CD4-positive, alpha-beta T cell (primary cell): ENCODE results near the gene TSC22D1. TPM values are rescaled to one million over a fixed set of nuclear protein-coding genes. Genes with fewer than 3 reads are reported as not detected.

Experiments
- ATAC-seq: fragments of 200-7000 bp; cut with Tn5 transposase; one replicate; pipeline ENCODE4 v1.10.0; 2022; ENCODE audit warnings: mild to moderate bottlenecking; ENCODE audit not compliant: poor library complexity
- CTCF ChIA-PET: fragments of 350-600 bp; sonication (Branson Sonifier 250); formaldehyde crosslinking; loops from one replicate; lab custom pipeline; 2021; ENCODE audit warnings: antibody characterized with exemption, inconsistent platforms; lab: Charles Lee
- POLR2A ChIA-PET: fragments of 350-600 bp; sonication (Branson Sonifier 250); formaldehyde crosslinking; loops from one replicate; lab custom pipeline; 2021; ENCODE audit warnings: antibody characterized with exemption, inconsistent platforms; lab: Charles Lee
- DNase-seq, 14 experiments: peaks; one replicate each; pipeline ENCODE4 v3.0.0-alpha.2; 2013 to 2020; ENCODE audit warnings: mixed read lengths in 2 of 14
- H3K27ac ChIP-seq, 2 donors: one replicate each; pipeline versions ENCODE4 v1.5.1 to v1.7.0; 2013; ENCODE audit warnings: low read length in 2 of 2, low read depth in 1 of 2, mild to moderate bottlenecking in 1 of 2
- H3K27me3 ChIP-seq, 2 experiments: 1 replicate in 1 of 2; 2 replicates in 1 of 2; pipeline versions ENCODE4 v1.6.1 to v1.7.0; 2013; ENCODE audit warnings: low read length in 2 of 2, control low read depth in 1 of 2, mild to moderate bottlenecking in 1 of 2, moderate library complexity in 1 of 2; ENCODE audit not compliant: insufficient read depth in 2 of 2, control insufficient read depth in 1 of 2
- H3K36me3 ChIP-seq: one replicate; pipeline ENCODE4 v1.6.1; 2013; ENCODE audit warnings: low read length, control low read depth; ENCODE audit not compliant: insufficient read depth
- H3K4me1 ChIP-seq: one replicate; pipeline ENCODE4 v1.6.1; 2013; ENCODE audit warnings: low read length, control low read depth; ENCODE audit not compliant: insufficient read depth
- H3K4me3 ChIP-seq: one replicate; pipeline ENCODE4 v1.5.1; 2013; ENCODE audit warnings: mild to moderate bottlenecking, low read length, moderate library complexity
- H3K9me3 ChIP-seq, 2 experiments: 1 replicate in 1 of 2; 2 replicates in 1 of 2; pipeline versions ENCODE4 v1.6.1 to v1.7.0; 2013; ENCODE audit warnings: low read length in 2 of 2, mild to moderate bottlenecking in 2 of 2, control low read depth in 1 of 2, moderate library complexity in 1 of 2; ENCODE audit not compliant: control insufficient read depth in 1 of 2, insufficient read depth in 1 of 2
- H3K27ac Mint-ChIP-seq: one replicate; pipeline ENCODE4 v1.8.0; 2020; ENCODE audit warnings: mixed read lengths
- H3K27me3 Mint-ChIP-seq: one replicate; pipeline ENCODE4 v1.8.0; 2021; ENCODE audit warnings: mixed read lengths
- H3K36me3 Mint-ChIP-seq: one replicate; pipeline ENCODE4 v1.8.0; 2021; ENCODE audit warnings: low read depth, mixed read lengths
- H3K4me1 Mint-ChIP-seq: one replicate; pipeline ENCODE4 v1.8.0; 2021; ENCODE audit warnings: low read depth, mixed read lengths
- H3K4me3 Mint-ChIP-seq: one replicate; pipeline ENCODE4 v1.8.0; 2020; ENCODE audit warnings: mild to moderate bottlenecking, mixed read lengths
- H3K9me3 Mint-ChIP-seq: one replicate; pipeline ENCODE4 v1.8.0; 2020; ENCODE audit warnings: mixed read lengths
- CTCF ChIP-seq: fragments of 200-600 bp; IDR thresholded peaks from one replicate; pipeline ENCODE4 v1.8.0; 2022; ENCODE audit warnings: antibody characterized with exemption, mild to moderate bottlenecking
- intact Hi-C, 2 experiments: fragments of 100-400 bp; cut with DNase I in 1 of 2; cut with micrococcal nuclease in 1 of 2; formaldehyde crosslinking; loops; one replicate each; pipeline versions ENCODE4 v1.15.1 to v1.9.0; 2023 to 2025; cut with DNase I, micrococcal nuclease
- total RNA-seq, 174 experiments: library from RNA in 2 of 174; stranded (reverse) in 2 of 174; gene quantifications; one replicate each; pipeline ENCODE4 v1.2.3 and lab custom pipeline; 2021 to 2026

Gene TSC22D1
- total RNA-seq, 2 experiments from 2014 or later, result 24.0 to 26.5 TPM

DNA sequence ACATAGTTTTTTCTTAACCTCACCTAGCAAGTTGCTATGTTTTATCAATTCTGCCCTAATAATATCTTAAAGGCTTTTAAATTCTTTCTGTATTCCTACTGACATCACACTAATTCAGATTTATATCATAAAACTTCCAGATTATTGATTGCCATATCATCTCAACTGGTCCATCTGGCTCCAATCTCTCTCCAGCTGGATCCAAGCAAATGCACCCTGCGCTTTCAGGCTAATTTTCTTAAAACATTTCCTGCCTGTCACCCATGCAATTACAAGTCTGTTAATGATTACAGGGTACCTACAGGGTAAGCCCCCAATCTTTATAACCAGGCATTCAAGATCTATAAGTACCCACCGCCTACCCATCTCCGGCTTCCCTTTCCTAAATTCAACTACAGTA is 107.3 kb downstream of the TSC22D1 start:
- no peaks in the 10 kb centered on the region for H3K36me3 ChIP-seq
- Mint-ChIP-seq H3K9me3 (no peaks in the 10 kb centered on the region), H3K4me3 (no peak overlapping the region), H3K27ac (no peak overlapping the region), H3K27me3 (no peaks in the 10 kb centered on the region), H3K36me3 (no peaks in the 10 kb centered on the region), H3K4me1 (no peaks in the 10 kb centered on the region)
- no peak for TF ChIP-seq CTCF
- ATAC-seq, result no peak
- no peak overlapping the region for H3K27ac ChIP-seq
- CTCF ChIA-PET, result interaction anchor here (1.5 kb wide), 1 partner anchor 13 kb away, joined by 3 read pairs; no protein-coding TSS in a partner anchor
- no peaks in the 10 kb centered on the region for H3K27me3 ChIP-seq
- intact Hi-C loops, result no loop called here
- no peaks in the 10 kb centered on the region for H3K9me3 ChIP-seq
- H3K4me3 ChIP-seq, result no peak overlapping the region
- no peak for DNase-seq
- POLR2A ChIA-PET, result no interaction called here
- H3K4me1 ChIP-seq, result no peaks in the 10 kb centered on the region

GRCh38 chr13:44465318-44465717 is 110.8 kb downstream of the TSC22D1 start:
- ChIA-PET CTCF (no interaction called here), POLR2A (no interaction called here)
- no peak overlapping the region for H3K4me3 Mint-ChIP-seq
- Histone ChIP-seq H3K4me1 (no peaks in the 10 kb centered on the region), H3K27ac (no peak overlapping the region), H3K36me3 (no peaks in the 10 kb centered on the region), H3K9me3 (no peaks in the 10 kb centered on the region), H3K4me3 (no peak overlapping the region), H3K27me3 (no peaks in the 10 kb centered on the region)
- no peaks in the 10 kb centered on the region for H3K9me3 Mint-ChIP-seq
- no peaks in the 10 kb centered on the region for H3K27me3 Mint-ChIP-seq
- H3K36me3 Mint-ChIP-seq, result no peaks in the 10 kb centered on the region
- DNase-seq, result no peak
- no peak for TF ChIP-seq CTCF
- intact Hi-C loops, result no loop called here
- no peak overlapping the region for H3K27ac Mint-ChIP-seq
- no peaks in the 10 kb centered on the region for H3K4me1 Mint-ChIP-seq
- no peak for ATAC-seq

- ATAC-seq (no peak), DNase-seq (no peak)
- H3K27ac Mint-ChIP-seq, result no peak overlapping the region
- TF ChIP-seq CTCF, result no peak
- no peaks in the 10 kb centered on the region for H3K9me3 Mint-ChIP-seq
- POLR2A ChIA-PET, result no interaction called here
- H3K27ac ChIP-seq, result no peak overlapping the region
- H3K9me3 ChIP-seq, result peaks cover 0 to 4% of the 10 kb centered on the region in 2 experiments
- no peaks in the 10 kb centered on the region for H3K27me3 Mint-ChIP-seq
- intact Hi-C loops, result no loop called here
- no peak overlapping the region for H3K4me3 ChIP-seq
- CTCF ChIA-PET, result no interaction called here
- H3K4me1 Mint-ChIP-seq, result no peaks in the 10 kb centered on the region
- H3K36me3 ChIP-seq, result no peaks in the 10 kb centered on the region
- H3K4me1 ChIP-seq, result no peaks in the 10 kb centered on the region
- no peak overlapping the region for H3K4me3 Mint-ChIP-seq
- H3K27me3 ChIP-seq, result no peaks in the 10 kb centered on the region
- H3K36me3 Mint-ChIP-seq, result no peaks in the 10 kb centered on the region
Observed at GRCh38 chr13:44464471-44464870, 111.7 kb downstream of the TSC22D1 start.
